H1 (cell line): ENCODE data around the gene TMEM92. TPM values are rescaled to one million over a fixed set of nuclear protein-coding genes. Genes with fewer than 3 reads are reported as not detected.

Source experiments
- CTCF ChIA-PET: fragments of 300-600 bp; sonication (Branson Sonifier 250); formaldehyde crosslinking; loops from one replicate; lab custom pipeline; 2021; ENCODE audit not compliant: partially characterized antibody; lab: Charles Lee
- POLR2A ChIA-PET: fragments of 300-600 bp; sonication (Branson Sonifier 250); formaldehyde crosslinking; loops from one replicate; lab custom pipeline; 2021; ENCODE audit warnings: inconsistent platforms; ENCODE audit not compliant: partially characterized antibody; lab: Charles Lee
- DNase-seq, 2 experiments: peaks; one replicate each; pipeline versions ENCODE4 v3.0.0 to v3.0.0-alpha.2; 2010 to 2022; ENCODE audit warnings: low spot score in 2 of 2, low read depth in 1 of 2, mixed read lengths in 1 of 2
- FAIRE-seq: peaks from 2 replicates; lab custom pipeline; 2011; peaks lifted over from hg19 to GRCh38; lab: Jason Lieb, UNC
- H2AFZ ChIP-seq: 2 replicates; pipeline ENCODE4 v1.8.1; 2012; ENCODE audit warnings: low read length, inconsistent platforms
- H2AK5ac ChIP-seq: 2 replicates; pipeline ENCODE4 v1.6.1; 2013; ENCODE audit warnings: low read depth, low read length
- H2BK120ac ChIP-seq: replicated peaks from 2 replicates; pipeline ENCODE3; 2013; ENCODE audit warnings: low read depth, low read length, inconsistent platforms
- H2BK12ac ChIP-seq: 2 replicates; pipeline ENCODE4 v1.6.1; 2013; ENCODE audit warnings: low read depth, low read length
- H2BK15ac ChIP-seq: 2 replicates; pipeline ENCODE4 v1.6.1; 2013; ENCODE audit warnings: low read length
- H2BK20ac ChIP-seq: 2 replicates; pipeline ENCODE4 v1.6.1; 2013; ENCODE audit warnings: low read length
- H2BK5ac ChIP-seq: 2 replicates; pipeline ENCODE4 v1.6.1; 2013; ENCODE audit warnings: low read depth, low read length
- H3K14ac ChIP-seq: 2 replicates; pipeline ENCODE4 v1.6.1; 2013; ENCODE audit warnings: inconsistent platforms; ENCODE audit not compliant: insufficient read length
- H3K18ac ChIP-seq: 2 replicates; pipeline ENCODE4 v1.6.1; 2013; ENCODE audit warnings: low read length; ENCODE audit errors: extremely low read depth
- H3K23ac ChIP-seq: 2 replicates; pipeline ENCODE4 v1.6.1; 2013; ENCODE audit warnings: inconsistent platforms; ENCODE audit not compliant: insufficient read length
- H3K23me2 ChIP-seq: 2 replicates; pipeline ENCODE4 v1.6.1; 2013; ENCODE audit warnings: low read depth, low read length
- H3K27ac ChIP-seq: 2 replicates; pipeline ENCODE4 v1.6.1; 2011; ENCODE audit warnings: low read depth, low read length, inconsistent platforms
- H3K27me3 ChIP-seq, 4 experiments: replicated peaks in 1 of 4; 1 replicate in 1 of 4; 2 replicates in 3 of 4; pipeline versions ENCODE4 v1.6.1 to v1.8.1; 2011 to 2013; ENCODE audit warnings: low read length in 3 of 4, mild to moderate bottlenecking in 3 of 4, inconsistent platforms in 2 of 4, mixed read lengths in 2 of 4, moderate library complexity in 1 of 4; ENCODE audit not compliant: control insufficient read depth in 3 of 4, insufficient read depth in 3 of 4; ENCODE audit errors: extremely low read depth in 1 of 4
- H3K36me3 ChIP-seq, 4 experiments: 2 replicates each; pipeline versions ENCODE4 v1.6.1 to v1.8.1; 2011 to 2013; ENCODE audit warnings: mild to moderate bottlenecking in 4 of 4, low read length in 3 of 4, moderate library complexity in 2 of 4, control low read depth in 1 of 4, inconsistent platforms in 1 of 4; ENCODE audit not compliant: insufficient read depth in 4 of 4, control insufficient read depth in 2 of 4
- H3K4ac ChIP-seq: replicated peaks from 2 replicates; pipeline ENCODE3; 2013; ENCODE audit warnings: low read length, low read depth, mixed read lengths, inconsistent platforms; ENCODE audit not compliant: insufficient read length
- H3K4me1 ChIP-seq, 4 experiments: replicated peaks in 1 of 4; 1 replicate in 1 of 4; 2 replicates in 3 of 4; pipeline versions ENCODE4 v1.6.1 to v1.8.1; 2011 to 2013; ENCODE audit warnings: low read length in 3 of 4, inconsistent platforms in 2 of 4, mixed read lengths in 1 of 4; ENCODE audit not compliant: insufficient read depth in 4 of 4, control insufficient read depth in 3 of 4
- H3K4me2 ChIP-seq, 2 experiments: 2 replicates each; pipeline versions ENCODE4 v1.6.1 to v1.8.1; 2011 to 2013; ENCODE audit warnings: low read depth in 2 of 2, low read length in 2 of 2, control low read depth in 1 of 2, inconsistent platforms in 1 of 2, mild to moderate bottlenecking in 1 of 2; ENCODE audit not compliant: insufficient read depth in 1 of 2
- H3K4me3 ChIP-seq, 4 experiments: fragments of 200-600, 300-600 bp in 1 of 4; sonication (generic), shearing (Covaris generic), sonication (Bioruptor Twin) in 1 of 4; 2 replicates each; pipeline versions ENCODE4 v1.5.1 to v1.8.1; 2011 to 2016; ENCODE audit warnings: low read length in 4 of 4, low read depth in 3 of 4, control low read depth in 2 of 4, inconsistent platforms in 2 of 4, mild to moderate bottlenecking in 2 of 4, mixed read lengths in 1 of 4, moderate library complexity in 1 of 4; ENCODE audit not compliant: insufficient read depth in 2 of 4; ENCODE audit errors: extremely low read depth in 1 of 4
- H3K56ac ChIP-seq: replicated peaks from 2 replicates; pipeline ENCODE3; 2013; ENCODE audit warnings: low read depth, mild to moderate bottlenecking, mixed read lengths, low read length, inconsistent platforms; ENCODE audit not compliant: insufficient read length
- H3K79me1 ChIP-seq: 2 replicates; pipeline ENCODE4 v1.6.1; 2013; ENCODE audit warnings: low read depth, low read length, control low read depth
- H3K79me2 ChIP-seq, 2 experiments: 2 replicates each; pipeline versions ENCODE4 v1.6.1 to v1.8.1; 2012 to 2013; ENCODE audit warnings: low read length in 2 of 2, mild to moderate bottlenecking in 2 of 2, inconsistent platforms in 1 of 2; ENCODE audit not compliant: insufficient read depth in 2 of 2, control insufficient read depth in 1 of 2
- H3K9ac ChIP-seq, 4 experiments: replicated peaks in 1 of 4; 1 replicate in 1 of 4; 2 replicates in 3 of 4; pipeline versions ENCODE4 v1.6.1 to v1.8.1; 2011 to 2013; ENCODE audit warnings: low read depth in 3 of 4, low read length in 3 of 4, control low read depth in 2 of 4, mild to moderate bottlenecking in 2 of 4, moderate library complexity in 2 of 4, inconsistent platforms in 1 of 4; ENCODE audit errors: extremely low read depth in 1 of 4
- H3K9me3 ChIP-seq, 2 experiments: 2 replicates each; pipeline versions ENCODE4 v1.6.1 to v1.8.1; 2012 to 2013; ENCODE audit warnings: mild to moderate bottlenecking in 2 of 2, moderate library complexity in 2 of 2, control low read depth in 1 of 2, inconsistent platforms in 1 of 2, low read depth in 1 of 2, low read length in 1 of 2, mixed read lengths in 1 of 2; ENCODE audit not compliant: insufficient read depth in 2 of 2
- H4K20me1 ChIP-seq, 2 experiments: replicated peaks in 1 of 2; 2 replicates each; pipeline versions ENCODE3 to v1.8.1; 2011 to 2013; ENCODE audit warnings: inconsistent platforms in 2 of 2, low read length in 2 of 2, mild to moderate bottlenecking in 1 of 2; ENCODE audit not compliant: insufficient read depth in 2 of 2, control insufficient read depth in 1 of 2
- H4K5ac ChIP-seq: 2 replicates; pipeline ENCODE4 v1.6.1; 2013; ENCODE audit warnings: low read length, low read depth, mixed read lengths, inconsistent platforms; ENCODE audit not compliant: insufficient read length
- H4K8ac ChIP-seq: 2 replicates; pipeline ENCODE4 v1.8.0; 2013; ENCODE audit warnings: mild to moderate bottlenecking, moderate library complexity, low read length, inconsistent platforms; ENCODE audit not compliant: insufficient read depth; ENCODE audit errors: extremely low read depth
- H4K91ac ChIP-seq: replicated peaks from 2 replicates; pipeline ENCODE3; 2013; ENCODE audit warnings: low read length, mixed read lengths, inconsistent platforms; ENCODE audit not compliant: insufficient read length
- BACH1 ChIP-seq: IDR thresholded peaks from 2 replicates; pipeline ENCODE4 v1.6.1; 2012; ENCODE audit warnings: low read length, improper control_type of control experiment
- BRCA1 ChIP-seq: IDR thresholded peaks from 2 replicates; pipeline ENCODE4 v1.6.1; 2012; ENCODE audit warnings: low read depth, low read length, improper control_type of control experiment
- CTBP2 ChIP-seq: IDR thresholded peaks from 2 replicates; pipeline ENCODE4 v1.7.0; 2011; ENCODE audit warnings: borderline replicate concordance, mild to moderate bottlenecking, moderate library complexity, mixed read lengths, low read length; ENCODE audit not compliant: insufficient read depth, insufficient read length
- PHF8 ChIP-seq: fragments of 200-600 bp; sonication (generic); conservative IDR thresholded peaks from 2 replicates; pipeline ENCODE4 v1.7.1; 2012; ENCODE audit warnings: low read depth, mild to moderate bottlenecking, inconsistent platforms, low read length, moderate library complexity
- RFX5 ChIP-seq: IDR thresholded peaks from 2 replicates; pipeline ENCODE4 v1.6.1; 2011; ENCODE audit warnings: low read depth, low read length, improper control_type of control experiment, borderline replicate concordance
- RNF2 ChIP-seq: fragments of 200-900, 300-1000 bp; sonication (generic); IDR thresholded peaks from 2 replicates; pipeline ENCODE4 v1.7.1; 2016; ENCODE audit warnings: borderline replicate concordance, low read depth, mild to moderate bottlenecking, antibody characterized with exemption, low read length; ENCODE audit not compliant: poor library complexity, severe bottlenecking; ENCODE audit errors: missing control alignments
- SUZ12 ChIP-seq: fragments of 200-600 bp; sonication (generic); IDR thresholded peaks from 2 replicates; pipeline ENCODE4 v1.6.1; 2012; ENCODE audit warnings: mild to moderate bottlenecking, inconsistent platforms, low read length, moderate library complexity, mixed read lengths
- TEAD4 ChIP-seq: IDR thresholded peaks from 2 replicates; pipeline ENCODE4 v1.6.1; 2012; ENCODE audit warnings: low read depth, low read length, inconsistent platforms, mixed read lengths
- WGBS, 2 experiments: shearing (Covaris generic) in 1 of 2; methylation state at CpG; one replicate each; pipeline versions ENCODE4 v1.1.6 to v1.1.7; 2013 to 2015; ENCODE audit warnings: low lambda C conversion rate in 2 of 2, mixed read lengths in 2 of 2, inconsistent platforms in 1 of 2, low coverage in 1 of 2, missing lambda C conversion rate in 1 of 2; ENCODE audit not compliant: insufficient replicate concordance in 2 of 2, insufficient coverage in 1 of 2, insufficient read length in 1 of 2; ENCODE audit errors: extremely low coverage in 1 of 2, missing lambda C conversion rate in 1 of 2; 5-methylcytosine and 5-hydroxymethylcytosine counted together
- polyA plus RNA-seq, 7 experiments: library from polyadenylated mRNA; depleted of rRNA in 3 of 7; stranded (reverse) in 5 of 7; unstranded in 2 of 7; fragments of >200 nt in 5 of 7; fragments of 200-250 nt in 2 of 7; gene quantifications; 1 replicate in 5 of 7; 2 replicates in 1 of 7; 4 replicates in 1 of 7; pipeline versions ENCODE4 v1.2.1 to v1.2.3, GENCODE V29; 2011 to 2013; ENCODE audit warnings: missing spikeins in 2 of 7, mixed read lengths in 2 of 7
- total RNA-seq: library from RNA; stranded (reverse); fragmentation: NEBNext Ultra II Directional; extraction: Animal tissue kit (Norgen Biotek cat#: 25700); gene quantifications from 2 replicates; pipeline ENCODE4 v1.2.1, GENCODE V29; 2021

TMEM92 gene
- total and polyA plus RNA-seq, 2 of the 8 experiments (the other 6 are each of a cell fraction or from before 2014, with no cell fraction given) = 11.9 to 24.8 TPM

- H3K4me3 ChIP-seq = no peak overlapping the region
- H3K27me3 ChIP-seq = no peaks in the 10 kb centered on the region
- H3K14ac ChIP-seq = no peak overlapping the region
- H2BK20ac ChIP-seq = peak overlapping the region; percentile 61; the same call in 1 of the 2 replicates
- H2BK5ac ChIP-seq = peak overlapping the region; percentile 87; the same call in 1 of the 2 replicates
- H3K27ac ChIP-seq = no peak overlapping the region
- ChIA-PET CTCF (interaction anchor here (1.3 to 41.5 kb wide), 3 partner anchors 13 to 110 kb away, joined by 3 to 1349 read pairs (median 316); partner anchors contain the start of gene COL1A1), POLR2A (interaction anchor here (1.3 kb wide), 1 partner anchor 9 kb away, joined by 3 read pairs; no protein-coding TSS in a partner anchor)
- FAIRE-seq (no peak), DNase-seq (no peak)
- peaks cover 1% of the 10 kb centered on the region; the same call in 1 of the 2 replicates for H3K23me2 ChIP-seq
- H2BK12ac ChIP-seq = peak overlapping the region; percentile 90; the same call in 1 of the 2 replicates
- peak overlapping the region; percentile 28 for H3K4ac ChIP-seq
- H3K23ac ChIP-seq = no peak overlapping the region
- H3K18ac ChIP-seq = peak overlapping the region; percentile 78; the same call in 1 of the 2 replicates
- no peaks in the 10 kb centered on the region for H4K20me1 ChIP-seq
- no peak overlapping the region for H4K8ac ChIP-seq
- H3K9me3 ChIP-seq = peaks cover 0 to 7% of the 10 kb centered on the region in 2 experiments; a peak in 2 of 4 replicates
- H3K79me1 ChIP-seq = peaks cover 1% of the 10 kb centered on the region; the same call in 1 of the 2 replicates
- no peak for TF ChIP-seq CTBP2
- TF ChIP-seq RFX5 = no peak
- TF ChIP-seq RNF2 = no peak
- TF ChIP-seq SUZ12 = no peak
- TF ChIP-seq TEAD4 = no peak
- no peak for TF ChIP-seq BRCA1
- TF ChIP-seq PHF8 = no peak
- no peak for TF ChIP-seq BACH1
- H2AFZ ChIP-seq = no peak overlapping the region
- H2BK120ac ChIP-seq = no peak overlapping the region
- no peaks in the 10 kb centered on the region; a peak in 1 of 4 replicates for H3K79me2 ChIP-seq
- 94% methylated on average over 7 of the region's 7 CpGs; no CpG with 5 or more reads in 1 of the 2 experiments for WGBS, 2 experiments
- peaks cover 3 to 29% (median 18%) of the 10 kb centered on the region in 4 experiments for H3K4me1 ChIP-seq
- H3K36me3 ChIP-seq = peaks cover 0 to 6% (median 0%) of the 10 kb centered on the region in 4 experiments; a peak in 2 of 8 replicates
- H3K9ac ChIP-seq = no peak overlapping the region
- H4K5ac ChIP-seq = no peak overlapping the region
- H3K56ac ChIP-seq = no peak overlapping the region
- peak overlapping the region; percentile 61; the same call in 1 of the 2 replicates for H2BK15ac ChIP-seq
- H4K91ac ChIP-seq = peak overlapping the region; percentile 35
- peak overlapping the region; percentile 93; the same call in 1 of the 2 replicates for H2AK5ac ChIP-seq
- H3K4me2 ChIP-seq = no peak overlapping the region
These were observed 5.4 kb downstream of the TMEM92 start for GRCh38 chr17:50279639-50280038.
